Sigmoid colon (tissue), 7 donors: Measurements from ENCODE around the gene GPR108. TPM values are rescaled to one million over a fixed set of nuclear protein-coding genes. Genes with fewer than 3 reads are reported as not detected.

ENCODE experiments used
- DNase-seq: peaks from one replicate; pipeline ENCODE4 v3.0.0-alpha.2; 2019
- H3K27ac ChIP-seq, 4 donors: fragments of 200-600 bp; sonication (generic); one replicate each; pipeline ENCODE4 v1.5.1; 2016 to 2019; ENCODE audit warnings: mild to moderate bottlenecking in 1 of 4
- H3K27me3 ChIP-seq, 3 donors: fragments of 200-600 bp; sonication (generic); one replicate each; pipeline ENCODE4 v1.5.1; 2019; ENCODE audit warnings: mild to moderate bottlenecking in 1 of 3
- H3K36me3 ChIP-seq, 4 donors: fragments of 200-600 bp; sonication (generic); one replicate each; pipeline ENCODE4 v1.5.1; 2016 to 2019
- H3K4me1 ChIP-seq, 4 donors: fragments of 200-600 bp; sonication (generic); one replicate each; pipeline ENCODE4 v1.5.1; 2017 to 2019
- H3K4me3 ChIP-seq, 4 donors: fragments of 200-600 bp; sonication (generic); one replicate each; pipeline ENCODE4 v1.5.1; 2017 to 2019; ENCODE audit warnings: mild to moderate bottlenecking in 2 of 4, moderate library complexity in 1 of 4
- H3K9me3 ChIP-seq, 4 donors: fragments of 200-600 bp in 3 of 4; sonication (generic) in 3 of 4; one replicate each; pipeline versions ENCODE4 v1.5.1 to v1.6.1; 2013 to 2019
- CTCF ChIP-seq, 4 experiments: fragments of 450-650 bp in 3 of 4; fragments of 200-600 bp in 1 of 4; IDR thresholded peaks; one replicate each; pipeline ENCODE4 v1.5.1; 2016 to 2019; ENCODE audit warnings: antibody characterized with exemption in 4 of 4, mild to moderate bottlenecking in 3 of 4, moderate library complexity in 2 of 4
- EP300 ChIP-seq, 4 donors: sonication (generic); formaldehyde crosslinking; IDR thresholded peaks; one replicate each; pipeline ENCODE4 v1.6.1; 2017; ENCODE audit warnings: antibody characterized with exemption in 4 of 4
- POLR2A ChIP-seq, 2 donors: fragments of 450-650 bp; IDR thresholded peaks; one replicate each; pipeline ENCODE4 v1.6.1; 2016; ENCODE audit warnings: antibody characterized with exemption in 2 of 2, mild to moderate bottlenecking in 2 of 2, moderate library complexity in 2 of 2
- POLR2AphosphoS5 ChIP-seq, 4 donors: sonication (generic); formaldehyde crosslinking; IDR thresholded peaks; one replicate each; pipeline ENCODE4 v1.6.1; 2017; ENCODE audit warnings: antibody characterized with exemption in 4 of 4
- WGBS, 2 donors: extraction: QIAGEN DNeasy Blood & Tissue Kit; methylation state at CpG; one replicate each; pipeline ENCODE4 v1.1.7; 2013; 5-methylcytosine and 5-hydroxymethylcytosine counted together
- intact Hi-C: fragments of 100-400 bp; cut with DNase I; formaldehyde crosslinking; loops from one replicate; pipeline ENCODE4 v1.15.1; 2023
- polyA plus RNA-seq, 3 donors: library from polyadenylated mRNA; stranded (reverse); fragments of 200-250 nt; gene quantifications; one replicate each; pipeline ENCODE4 v1.2.3, GENCODE V29; 2013
- total RNA-seq, 4 donors: library from RNA; depleted of rRNA; stranded (reverse); fragments of >200 nt; gene quantifications; one replicate each; pipeline ENCODE4 v1.1.0, GENCODE V29; 2016
- donor health status: healthy with polysubstance abuse.
- donor health status: Bipolar disorder and iron deficiency.
- donor health status: healthy.

Gene GPR108
- total and polyA plus RNA-seq, 7 donors = 39.0 to 91.1 (median 57.8) TPM

GRCh38 chr19:6729573-6730152, 7.7 kb downstream of the GPR108 start:
- Histone ChIP-seq H3K36me3 (peaks cover 0 to 41% (median 26%) of the 10 kb centered on the region in 4 donors), H3K27ac (peak overlapping the region in 1 of 4 donors; percentile 10), H3K4me1 (peaks cover 0 to 6% (median 0%) of the 10 kb centered on the region in 4 donors), H3K4me3 (peak overlapping the region in 1 of 4 donors; percentile 10), H3K27me3 (no peaks in the 10 kb centered on the region), H3K9me3 (no peaks in the 10 kb centered on the region)
- TF ChIP-seq CTCF (IDR thresholded peaks at IDR 0.05) (no peak), POLR2AphosphoS5 (IDR thresholded peaks at IDR 0.05) (no peak), POLR2A (IDR thresholded peaks at IDR 0.05) (no peak), EP300 (IDR thresholded peaks at IDR 0.05) (no peak)
- intact Hi-C loops = loop anchor here (10.0 kb wide), 3 partner anchors 335 to 1195 kb away; partner anchors contain the start of genes CTXN1, PNPLA6, SNAPC2 and ZNF557
- no peak for DNase-seq
- 81 to 83% methylated on average over 23 of the region's 23 CpGs for WGBS, 2 donors

GRCh38 chr19:6728346-6728745, 9.0 kb downstream of the GPR108 start:
- Histone ChIP-seq H3K9me3 (no peaks in the 10 kb centered on the region), H3K36me3 (peaks cover 0 to 32% (median 24%) of the 10 kb centered on the region in 4 donors), H3K4me1 (peaks cover 0 to 6% (median 0%) of the 10 kb centered on the region in 4 donors), H3K27ac (no peak overlapping the region), H3K27me3 (no peaks in the 10 kb centered on the region), H3K4me3 (no peak overlapping the region)
- DNase-seq = peak; percentile 52
- intact Hi-C loops = no loop called here
- TF ChIP-seq POLR2A (IDR thresholded peaks at IDR 0.05) (no peak), POLR2AphosphoS5 (IDR thresholded peaks at IDR 0.05) (peak in 1 of 4 donors; percentile 8), EP300 (IDR thresholded peaks at IDR 0.05) (no peak), CTCF (IDR thresholded peaks at IDR 0.05) (no peak)
- WGBS, 2 donors = 25 to 63% methylated on average over 8 of the region's 8 CpGs

- WGBS, 2 donors = 88 to 92% methylated on average over 16 of the region's 16 CpGs
- no peak for DNase-seq
These were observed 11.7 kb downstream of the GPR108 start for GRCh38 chr19:6725513-6726231.

More at GRCh38 chr19:6725513-6726231, 11.7 kb downstream of the GPR108 start:
- Histone ChIP-seq H3K4me3 (no peak overlapping the region), H3K27ac (no peak overlapping the region), H3K4me1 (peaks cover 0 to 6% (median 2%) of the 10 kb centered on the region in 4 donors), H3K36me3 (peaks cover 0 to 5% (median 0%) of the 10 kb centered on the region in 4 donors), H3K27me3 (no peaks in the 10 kb centered on the region), H3K9me3 (no peaks in the 10 kb centered on the region)
- no peak for TF ChIP-seq CTCF (IDR thresholded peaks at IDR 0.05)
- no peak for TF ChIP-seq POLR2A (IDR thresholded peaks at IDR 0.05)
- no peak for TF ChIP-seq POLR2AphosphoS5 (IDR thresholded peaks at IDR 0.05)
- no peak for TF ChIP-seq EP300 (IDR thresholded peaks at IDR 0.05)
- intact Hi-C loops = no loop called here
